COLO829 (cell line): ENCODE measurements around the gene GPC2.
"Not testable (repeated sequence)": the region's sequence is repeated elsewhere in the genome, so short reads cannot be mapped to it uniquely, and the experiment has no call there.

ENCODE experiments used
- DNase-seq: peaks from one replicate; pipeline ENCODE4 v3.0.0; 2012; ENCODE audit warnings: low spot score

GPC2 gene

GRCh38 chr7:100152404-100152803 is 24.8 kb downstream of the GPC2 start:
- no peak for DNase-seq

- peak; percentile 100 for DNase-seq
Measured at GRCh38 chr7:100148559-100149328, 28.4 kb downstream of the GPC2 start, which contains the start of gene LAMTOR4. Gene LAMTOR4 (plus strand): TSS chr7:100148918. CDS start chr7:100148973, 55 bp downstream.

GRCh38 chr7:100148225-100148558 is 29.0 kb downstream of the GPC2 start:
- DNase-seq: no peak

GRCh38 chr7:100147278-100147677 is 29.9 kb downstream of the GPC2 start:
- DNase-seq: no peak

- not testable (repeated sequence) for DNase-seq
Measured at GRCh38 chr7:100146350-100146749, 30.8 kb downstream of the GPC2 start.

- DNase-seq: no peak
Measured at GRCh38 chr7:100142461-100142860, 34.7 kb downstream of the GPC2 start.

- DNase-seq: no peak
Measured at GRCh38 chr7:100141555-100141949, 35.6 kb downstream of the GPC2 start.

- no peak for DNase-seq
Measured at GRCh38 chr7:100137851-100138760, 39.1 kb downstream of the GPC2 start.

GRCh38 chr7:100132697-100133151 is 44.5 kb downstream of the GPC2 start:
- peak; percentile 88 for DNase-seq

- no peak for DNase-seq
Measured at GRCh38 chr7:100132126-100132525, 45.1 kb downstream of the GPC2 start.

- peak; percentile 75 for DNase-seq
Measured at GRCh38 chr7:100130608-100131453, 46.4 kb downstream of the GPC2 start.

GRCh38 chr7:100130220-100130607 is 47.0 kb downstream of the GPC2 start:
- not testable (repeated sequence) for DNase-seq

- DNase-seq: no peak
Measured at GRCh38 chr7:100128637-100128963, 48.6 kb downstream of the GPC2 start.

GRCh38 chr7:100127866-100128636 is 49.1 kb downstream of the GPC2 start:
- DNase-seq: no peak

GRCh38 chr7:100126931-100127865 is 50.0 kb downstream of the GPC2 start, which contains the start of gene MBLAC1:
Gene MBLAC1 (plus strand): TSS chr7:100126967. CDS start chr7:100127396, 429 bp downstream.
- DNase-seq: peak; percentile 89

GRCh38 chr7:100126239-100126930 is 50.8 kb downstream of the GPC2 start:
- no peak for DNase-seq

- DNase-seq: no peak
Measured at GRCh38 chr7:100124301-100125230, 52.6 kb downstream of the GPC2 start.

- no peak for DNase-seq
Measured at GRCh38 chr7:100122568-100122967, 54.6 kb downstream of the GPC2 start.
